ACHN (cell line): ENCODE data around the gene ATXN7L1.

ENCODE experiments used
- DNase-seq: peaks from one replicate; pipeline ENCODE4 v3.0.0-alpha.2; 2015
- in situ Hi-C: cut with HindIII; loops from 2 replicates; pipeline ENCODE4 v1.10.0; 2017; ENCODE audit warnings: low sequenced_read_pairs, low pct_ligation_motif_present, low pct_unique_long_range_greater_than_20kb

The ATXN7L1 gene

DNA sequence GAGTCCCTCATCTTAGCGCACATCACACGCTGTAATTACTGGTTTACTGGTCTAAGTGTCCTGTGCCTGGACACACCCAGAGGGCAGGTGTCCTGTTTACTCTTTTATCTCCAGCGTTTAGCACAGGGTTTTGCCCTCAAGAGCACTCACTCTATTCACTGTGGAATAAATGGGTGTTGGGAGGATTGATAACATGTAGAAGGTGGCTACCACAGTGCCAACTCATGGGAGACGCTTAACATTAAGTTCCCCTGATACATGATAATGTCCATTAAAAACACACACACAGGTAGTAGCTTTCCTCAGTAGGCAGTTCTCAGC is 199.0 kb downstream of the ATXN7L1 start:
- no peak for DNase-seq
- in situ Hi-C loops: no loop called here

DNA sequence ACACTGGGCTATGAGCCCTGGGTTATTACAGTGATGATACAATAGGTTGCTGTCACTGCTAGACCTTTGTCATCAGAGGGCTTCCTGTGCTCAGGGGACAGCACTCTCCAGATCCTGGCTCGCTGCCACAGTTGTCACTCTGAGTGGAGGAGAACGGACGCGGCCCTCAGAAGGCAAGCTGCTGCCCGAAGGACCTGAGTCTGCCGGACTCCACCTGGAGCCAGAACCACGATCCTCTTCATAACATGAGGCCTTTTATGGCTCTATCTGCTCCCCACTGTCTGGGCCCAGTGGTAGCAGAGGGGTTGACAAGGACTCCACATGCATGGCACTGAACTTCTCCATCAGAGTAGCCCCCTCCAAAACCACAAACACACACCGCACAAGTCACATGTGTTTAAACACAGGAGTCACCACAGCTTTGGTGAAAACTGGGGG is 200.4 kb downstream of the ATXN7L1 start:
- DNase-seq: no peak
- in situ Hi-C loops: no loop called here

DNA sequence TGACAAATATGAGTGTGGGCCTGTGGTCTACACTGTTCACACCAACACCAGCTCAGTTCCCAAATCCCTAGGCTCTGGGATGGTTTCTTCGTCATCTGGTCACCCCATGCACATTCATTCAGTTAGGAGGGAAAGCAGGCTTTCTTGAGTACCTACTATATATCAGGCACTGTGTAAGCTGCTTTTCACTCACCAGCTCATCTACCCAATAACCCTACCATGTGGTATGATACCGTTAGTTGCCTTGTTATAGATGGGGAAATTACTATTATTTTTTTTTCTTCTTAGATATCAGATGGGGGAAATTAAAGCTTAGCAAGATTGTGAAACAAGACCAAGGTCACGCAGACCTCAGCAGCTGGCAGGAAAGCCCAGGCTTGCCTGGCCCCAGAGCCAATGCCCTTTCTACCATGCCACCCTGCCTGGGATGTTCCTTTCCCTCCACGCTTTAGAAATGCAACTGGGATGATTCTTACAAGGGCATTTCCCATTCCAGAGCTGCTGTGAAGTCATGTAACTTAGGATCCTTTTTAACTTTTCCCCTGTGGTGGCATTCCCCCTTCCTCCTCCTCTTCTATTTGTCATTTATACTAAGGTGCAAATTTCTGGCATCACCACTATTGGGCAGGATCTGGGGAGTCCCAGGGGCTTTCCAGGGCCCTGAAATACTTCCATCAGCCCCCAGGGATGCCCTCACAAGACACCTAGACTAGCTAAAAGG is 202.0 kb downstream of the ATXN7L1 start:
- DNase-seq: no peak
- in situ Hi-C loops: no loop called here

DNA sequence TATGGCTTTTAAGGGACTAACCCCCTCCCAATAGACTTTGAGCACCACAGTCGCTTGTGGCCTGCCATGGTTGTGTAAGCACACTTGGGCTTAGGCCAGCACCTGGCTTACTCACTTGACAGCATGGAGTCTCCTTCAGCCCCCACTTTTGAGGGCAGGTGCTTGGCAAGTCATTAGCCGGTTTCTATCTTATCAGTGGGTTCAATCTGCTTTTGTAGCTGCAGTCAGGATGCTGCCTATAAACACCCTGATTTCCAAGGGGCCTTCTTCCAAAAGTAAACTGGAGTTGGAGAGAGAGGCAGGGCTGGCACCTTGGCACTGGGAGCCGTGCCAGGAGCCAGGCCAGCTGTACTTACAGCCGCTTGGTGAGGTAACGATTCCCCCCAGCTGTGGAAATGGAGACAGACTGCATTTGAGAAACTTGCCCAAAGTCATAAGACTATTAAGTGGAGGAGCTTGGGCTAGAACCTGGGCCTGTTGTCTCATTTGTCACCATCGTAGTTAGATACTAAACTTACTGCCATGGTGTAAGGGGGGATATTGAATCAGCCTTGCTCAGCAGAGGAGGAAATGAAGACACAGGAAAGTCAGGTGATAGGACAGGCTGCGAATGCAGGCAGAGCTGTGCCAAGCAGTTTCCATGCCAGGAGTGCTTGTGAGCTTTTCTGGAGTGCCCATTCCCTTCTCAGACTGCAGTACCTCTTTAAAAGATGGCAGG is 202.9 kb downstream of the ATXN7L1 start:
- no peak for DNase-seq
- in situ Hi-C loops: no loop called here

DNA sequence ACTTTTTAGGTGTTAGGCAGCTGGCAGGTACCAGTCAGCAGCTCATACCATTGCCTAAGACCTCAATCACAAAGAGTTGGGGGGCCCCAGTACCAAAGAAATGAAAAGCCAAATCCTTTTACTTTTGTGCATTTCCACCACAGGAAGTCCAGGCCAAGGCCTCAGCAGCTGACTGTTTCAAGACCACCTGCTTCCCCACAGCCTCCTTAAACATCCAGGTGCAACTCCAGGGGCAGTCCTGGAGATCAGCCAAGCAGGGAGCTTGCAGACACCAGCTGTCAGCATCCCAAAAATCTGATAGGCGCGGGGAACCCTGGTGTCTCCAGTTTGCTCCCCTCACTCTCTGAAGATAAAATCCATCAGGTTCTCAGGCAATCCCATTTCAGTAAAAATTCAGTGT is 203.6 kb downstream of the ATXN7L1 start:
- no peak for DNase-seq
- in situ Hi-C loops: no loop called here

DNA sequence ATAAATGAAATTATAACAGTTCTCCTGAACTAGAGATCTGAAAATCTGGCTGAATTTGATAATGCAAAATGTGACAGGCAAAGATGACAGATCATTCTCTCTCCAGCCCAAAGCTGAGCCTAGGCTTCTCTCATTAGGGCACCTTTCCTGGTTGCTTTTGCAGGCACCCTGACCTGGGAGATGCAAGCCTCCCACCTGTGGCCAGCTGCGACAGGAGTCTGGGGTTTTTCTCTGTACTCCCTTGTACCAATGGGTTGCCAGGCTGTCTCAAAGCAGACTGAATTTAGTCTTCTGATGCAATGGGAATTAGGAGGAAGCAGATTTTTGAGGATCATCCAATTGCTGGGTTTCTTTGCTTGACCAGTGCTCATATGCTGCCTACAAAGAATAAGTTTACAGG is 210.1 kb downstream of the ATXN7L1 start:
- no peak for DNase-seq
- in situ Hi-C loops: no loop called here

DNA sequence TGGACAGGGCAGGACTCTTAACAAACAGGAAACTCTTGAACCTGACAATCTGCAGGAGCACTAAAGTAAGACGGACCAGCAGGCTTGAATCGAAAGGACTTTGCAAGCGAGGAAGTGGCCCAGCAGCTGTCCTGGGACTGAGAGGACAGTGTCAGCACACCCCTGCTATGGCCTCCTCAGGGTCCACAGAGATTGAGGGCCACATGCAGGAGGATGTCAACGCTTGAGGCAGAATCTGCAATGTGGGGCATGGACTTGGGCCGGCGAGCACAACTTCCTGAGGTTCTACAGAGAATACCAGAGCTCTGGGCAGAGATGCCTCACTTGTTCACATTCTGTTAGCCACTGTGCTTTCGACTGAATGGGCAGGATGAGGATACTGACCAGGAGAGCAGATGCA is 210.7 kb downstream of the ATXN7L1 start:
- DNase-seq: no peak
- in situ Hi-C loops: no loop called here

DNA sequence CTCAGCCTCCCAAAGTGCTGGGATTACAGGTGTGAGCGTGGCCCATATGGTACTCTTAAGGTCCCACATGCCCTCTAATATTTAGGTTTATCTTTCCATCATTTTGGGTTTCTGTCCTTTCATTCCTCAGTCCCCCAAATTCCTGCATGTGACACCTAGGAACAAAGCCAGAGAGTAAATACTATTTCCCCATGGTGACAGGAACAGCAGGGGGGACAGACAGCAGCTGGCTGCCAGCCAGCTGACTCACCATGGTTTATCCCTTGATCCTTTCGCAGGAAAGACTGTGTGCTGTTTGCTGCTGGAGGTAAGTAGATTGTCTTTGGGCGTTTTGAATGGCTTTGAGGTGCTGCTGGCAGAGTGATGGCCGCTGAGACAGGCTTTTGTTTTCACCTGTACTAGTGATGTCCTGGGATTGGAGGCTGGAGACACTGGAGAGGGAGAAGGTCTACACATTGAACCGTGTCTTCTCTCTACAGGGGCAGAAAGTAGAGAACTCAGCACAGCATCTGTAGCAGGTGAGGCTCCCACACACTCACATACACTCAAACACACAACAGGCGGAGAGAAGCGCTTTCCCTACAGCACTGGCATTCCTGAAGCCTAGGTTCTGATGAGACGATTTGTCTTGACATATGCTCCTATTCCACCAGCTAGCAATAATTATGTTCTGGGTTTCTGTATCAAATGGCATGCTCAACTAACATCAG is 211.4 kb downstream of the ATXN7L1 start:
- peak; percentile 83 for DNase-seq
- in situ Hi-C loops: no loop called here

DNA sequence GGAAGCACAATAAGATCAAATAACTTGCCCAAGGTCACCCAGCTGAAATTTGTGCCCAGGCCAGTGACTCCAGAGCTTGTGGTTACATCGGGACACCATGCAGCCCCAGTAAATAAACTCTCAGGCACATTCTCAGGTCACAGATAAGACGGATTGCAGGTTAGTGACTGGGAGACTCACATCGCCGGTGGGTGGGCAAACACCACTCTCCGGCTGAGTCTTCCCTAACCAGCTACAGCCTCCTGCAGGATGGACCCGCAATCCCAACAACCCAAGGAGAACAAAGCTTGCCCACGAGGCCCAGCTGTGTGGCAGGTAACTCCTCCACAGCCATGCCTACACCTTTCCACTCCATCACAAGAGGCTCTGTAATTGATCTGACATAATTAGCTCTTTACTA is 213.4 kb downstream of the ATXN7L1 start:
- no peak for DNase-seq
- in situ Hi-C loops: no loop called here

DNA sequence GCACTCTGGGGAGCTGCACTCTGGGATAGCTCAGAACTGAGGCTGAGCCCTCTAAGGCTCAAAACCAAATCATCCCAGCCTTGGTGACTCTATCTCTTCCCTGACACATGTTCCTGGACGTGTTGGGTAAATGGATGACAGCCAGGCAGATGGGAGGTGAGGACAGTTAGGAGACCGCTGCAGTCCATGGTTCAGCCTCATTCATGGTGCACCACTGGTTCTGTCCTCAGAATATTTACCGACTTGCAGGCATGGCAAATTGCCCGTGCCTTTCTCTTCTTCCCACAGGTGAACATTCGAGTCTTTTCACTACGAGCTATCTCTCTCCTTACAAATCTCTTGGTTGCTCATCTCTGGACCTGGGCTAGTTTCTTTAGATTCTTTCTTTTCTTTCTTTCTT is 214.8 kb downstream of the ATXN7L1 start:
- no peak for DNase-seq
- in situ Hi-C loops: no loop called here

DNA sequence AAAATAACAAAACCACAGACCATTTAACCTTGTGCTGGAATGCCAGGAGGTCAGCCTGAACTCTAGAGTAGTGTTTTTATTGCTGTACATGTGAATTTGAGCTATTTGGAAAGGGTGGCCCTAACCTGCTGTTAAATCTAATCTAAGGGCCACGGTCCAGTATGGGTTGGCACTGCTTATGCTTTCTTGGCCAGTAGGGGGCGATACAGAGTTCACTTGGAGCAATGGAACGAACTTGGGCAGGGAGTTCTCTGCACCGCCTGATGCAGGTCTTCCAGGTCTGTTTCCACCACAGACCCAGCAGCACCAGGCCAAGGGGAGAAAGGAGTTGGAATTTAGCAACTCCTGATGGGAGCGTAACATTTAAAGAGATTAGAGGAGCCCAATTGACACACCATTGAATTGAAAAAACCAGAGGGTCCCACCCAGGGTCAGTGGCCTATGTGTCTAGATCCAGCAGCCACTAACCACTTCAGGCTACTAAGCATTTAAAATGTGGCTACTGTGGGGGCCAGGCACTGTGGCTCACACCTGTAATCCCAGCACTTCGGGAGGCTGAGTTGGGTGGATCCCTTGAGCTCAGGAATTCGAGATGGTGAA is 219.4 kb downstream of the ATXN7L1 start:
- peak; percentile 70 for DNase-seq
- in situ Hi-C loops: no loop called here

DNA sequence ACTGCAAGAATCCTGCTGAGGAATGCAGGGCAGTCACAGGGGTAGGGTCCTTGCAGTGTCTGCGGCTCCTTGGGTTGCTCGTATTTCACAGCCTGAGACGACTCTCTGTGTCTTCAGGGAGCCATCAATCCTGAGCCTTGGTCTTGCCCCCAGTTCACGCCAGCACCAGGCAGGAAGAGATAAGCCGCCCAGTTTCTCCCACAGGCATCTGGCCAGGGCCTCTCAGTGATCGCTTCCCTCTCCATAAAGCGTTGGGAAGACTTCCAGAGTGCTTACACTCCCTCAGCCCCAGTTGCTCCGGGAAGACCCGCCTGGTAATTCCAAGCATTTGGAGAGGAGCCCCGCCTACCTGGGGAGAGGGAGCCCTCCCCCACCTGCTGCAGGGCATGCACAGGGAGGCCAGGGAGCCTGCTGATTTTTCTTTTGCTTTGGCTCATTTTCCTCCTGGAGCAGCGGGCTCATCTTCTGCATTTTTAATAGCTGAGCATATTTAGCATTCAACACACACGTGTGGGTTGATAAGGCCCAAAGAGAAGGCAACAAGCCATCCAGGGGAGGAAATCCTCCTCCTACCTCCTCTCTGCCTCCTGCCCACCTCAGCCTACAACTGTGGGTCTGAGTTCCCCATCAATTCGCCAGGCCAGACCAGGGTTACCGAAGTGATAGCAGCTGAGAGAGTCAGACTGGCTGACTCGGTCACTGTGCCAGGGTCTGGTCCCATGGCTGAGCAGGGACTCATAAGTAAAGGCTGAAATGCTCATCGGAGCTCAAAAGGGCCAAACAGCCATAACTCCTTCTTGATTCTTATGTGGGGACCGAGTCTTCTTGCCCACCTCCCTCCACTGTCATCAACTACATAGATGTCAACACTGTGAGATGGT is 220.7 kb downstream of the ATXN7L1 start:
- in situ Hi-C loops: no loop called here

DNA sequence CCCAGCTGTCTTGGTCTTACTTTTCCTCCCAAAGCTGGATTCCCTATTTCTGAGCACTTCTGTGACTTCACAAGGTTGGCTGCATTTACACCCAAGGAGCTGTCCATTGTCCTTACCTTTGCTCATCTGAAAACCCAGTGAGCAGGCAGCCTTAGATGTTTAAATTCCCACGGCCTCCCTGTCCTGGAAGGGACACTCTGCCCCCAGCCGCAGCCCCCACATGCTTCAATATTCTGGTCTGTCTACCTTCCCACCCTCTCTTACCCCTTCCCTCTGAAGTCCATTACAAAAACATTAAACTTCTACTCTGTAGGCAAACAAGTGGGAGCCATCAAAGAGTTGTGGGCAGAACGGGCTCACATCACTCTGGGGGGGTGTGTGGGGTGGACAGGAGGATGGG is 221.3 kb downstream of the ATXN7L1 start:
- DNase-seq: peak; percentile 50
- in situ Hi-C loops: no loop called here

More for the DNA sequence above, 220.7 kb downstream of the ATXN7L1 start:
- DNase-seq: no peak

DNA sequence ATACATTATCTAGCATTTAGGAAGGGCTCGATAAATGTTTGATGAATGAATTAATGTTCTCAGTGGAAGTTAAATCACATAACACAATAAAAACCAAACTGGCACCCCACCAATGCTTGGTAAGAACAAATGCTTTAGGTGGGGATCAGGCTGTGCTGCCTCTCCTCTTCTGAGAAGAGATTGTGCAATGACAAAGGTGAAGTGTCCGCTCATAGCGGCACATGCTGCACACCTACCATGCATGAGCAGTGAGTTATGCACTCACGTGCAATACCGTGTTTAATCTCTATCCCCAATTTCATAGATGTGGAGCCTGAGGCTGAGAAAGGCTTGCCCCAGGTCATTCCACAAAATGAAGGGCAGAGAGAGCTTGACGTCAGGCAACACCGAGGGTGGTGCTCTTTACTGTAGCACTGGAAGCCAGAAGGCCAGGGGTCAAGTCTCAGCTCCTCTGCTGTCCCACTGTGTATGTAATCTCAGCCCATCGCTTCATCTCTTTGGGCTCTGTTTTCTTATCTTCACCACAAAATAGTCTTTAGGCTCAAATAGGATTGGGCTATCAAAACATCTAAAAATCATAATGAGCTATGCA is 222.2 kb downstream of the ATXN7L1 start:
- DNase-seq: no peak
- in situ Hi-C loops: no loop called here

DNA sequence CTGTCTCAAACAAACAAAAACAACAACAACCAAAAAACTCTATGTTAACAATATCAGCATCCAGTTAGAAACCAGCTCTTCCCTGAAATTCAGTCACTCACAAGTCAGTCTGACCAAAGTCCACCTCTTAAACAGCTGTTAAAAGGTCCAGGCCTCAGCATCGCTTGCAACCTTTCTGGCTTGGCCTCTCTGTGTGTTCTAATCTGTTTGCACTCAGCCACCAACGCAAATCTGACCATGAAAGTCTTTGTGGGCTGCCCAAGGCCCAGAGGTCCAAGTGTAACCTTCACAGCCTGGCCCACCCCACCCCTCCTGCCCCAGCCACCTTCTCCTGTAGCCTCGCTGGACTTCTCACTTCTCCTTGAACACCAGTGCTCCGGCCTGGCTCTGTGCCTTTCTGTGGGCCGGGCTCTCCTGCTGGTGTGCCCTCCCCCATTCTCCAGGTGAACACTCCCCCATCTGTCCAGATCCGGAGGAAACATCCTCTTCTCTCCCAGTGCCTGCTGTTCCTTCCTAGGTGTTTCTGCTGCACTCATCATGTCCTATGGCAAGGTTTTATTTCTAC is 222.9 kb downstream of the ATXN7L1 start:
- in situ Hi-C loops: no loop called here

DNA sequence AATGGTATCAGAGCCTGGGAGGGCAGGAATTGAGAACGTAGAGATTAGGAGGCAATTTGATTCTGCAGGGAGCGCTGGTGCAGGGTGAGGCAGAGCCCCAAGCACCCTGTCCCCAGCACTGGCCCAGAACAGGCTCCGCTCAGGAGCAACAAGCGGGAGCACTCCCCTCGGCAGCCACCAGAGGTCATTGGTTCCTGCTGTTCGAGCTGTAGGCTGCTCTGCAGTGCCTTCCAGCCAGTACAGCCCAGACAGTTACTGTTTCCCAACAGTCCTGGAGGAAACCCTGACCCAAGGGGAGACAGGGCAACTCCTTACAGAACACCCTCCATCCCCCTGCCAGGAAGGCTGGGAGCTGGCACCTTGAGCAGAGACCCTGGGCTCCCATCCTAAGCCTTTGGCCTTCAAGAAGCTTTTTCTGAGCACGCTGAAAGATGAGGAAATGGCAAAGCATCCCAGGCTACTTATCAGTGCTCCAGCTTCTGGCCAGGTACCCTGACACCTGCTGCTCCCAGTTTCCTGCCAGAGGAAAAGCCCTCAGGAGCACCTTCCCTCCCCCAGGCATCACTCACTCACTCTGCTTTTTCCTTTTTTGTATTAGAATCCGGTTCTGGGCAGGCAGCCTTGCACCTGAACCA is 223.9 kb downstream of the ATXN7L1 start:
- in situ Hi-C loops: no loop called here
- DNase-seq: peak; percentile 74

More for the DNA sequence above, 222.9 kb downstream of the ATXN7L1 start:
- no peak for DNase-seq

DNA sequence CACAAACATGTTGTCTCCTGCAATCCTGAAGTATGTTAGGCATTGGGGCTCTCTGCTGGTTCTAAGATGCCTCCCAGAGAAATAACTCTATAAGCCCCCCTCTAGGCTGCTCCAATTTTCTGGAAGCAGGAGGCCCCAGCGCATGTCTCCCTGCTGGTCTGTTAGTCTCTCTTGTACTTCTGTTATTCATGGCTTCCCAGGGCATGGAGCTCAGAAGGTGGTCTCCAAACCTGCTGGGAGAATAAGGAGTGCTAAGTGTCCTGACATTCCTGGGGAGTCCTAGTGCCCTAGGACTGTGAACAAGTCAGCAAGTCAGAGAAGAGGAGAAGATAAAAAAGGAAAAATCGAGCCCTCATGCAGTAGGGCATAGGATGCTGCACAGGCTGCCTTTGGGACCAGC is 224.6 kb downstream of the ATXN7L1 start:
- in situ Hi-C loops: no loop called here
- DNase-seq: no peak
